ENCODE measurements around the gene LRRC42. TPM values are rescaled to one million over a fixed set of nuclear protein-coding genes. Genes with fewer than 3 reads are reported as not detected.

Gene LRRC42
- total RNA-seq, 1 donor from 2014 or later, result 13.8 TPM

- ATAC-seq (no peak), DNase-seq (ENCODE audit: missing footprints) (no peak)
- intact Hi-C loops (cut with DNase I), result no loop called here
Observed at GRCh38 chr1:53934170-53934765, 11.9 kb upstream of the LRRC42 start.

- ATAC-seq (no peak), DNase-seq (ENCODE audit: missing footprints) (no peak)
- intact Hi-C loops (cut with DNase I), result no loop called here
Observed at GRCh38 chr1:53936430-53936829, 9.7 kb upstream of the LRRC42 start.

- intact Hi-C loops (cut with DNase I), result no loop called here
Observed at GRCh38 chr1:53938136-53938830, 7.9 kb upstream of the LRRC42 start.

DNA sequence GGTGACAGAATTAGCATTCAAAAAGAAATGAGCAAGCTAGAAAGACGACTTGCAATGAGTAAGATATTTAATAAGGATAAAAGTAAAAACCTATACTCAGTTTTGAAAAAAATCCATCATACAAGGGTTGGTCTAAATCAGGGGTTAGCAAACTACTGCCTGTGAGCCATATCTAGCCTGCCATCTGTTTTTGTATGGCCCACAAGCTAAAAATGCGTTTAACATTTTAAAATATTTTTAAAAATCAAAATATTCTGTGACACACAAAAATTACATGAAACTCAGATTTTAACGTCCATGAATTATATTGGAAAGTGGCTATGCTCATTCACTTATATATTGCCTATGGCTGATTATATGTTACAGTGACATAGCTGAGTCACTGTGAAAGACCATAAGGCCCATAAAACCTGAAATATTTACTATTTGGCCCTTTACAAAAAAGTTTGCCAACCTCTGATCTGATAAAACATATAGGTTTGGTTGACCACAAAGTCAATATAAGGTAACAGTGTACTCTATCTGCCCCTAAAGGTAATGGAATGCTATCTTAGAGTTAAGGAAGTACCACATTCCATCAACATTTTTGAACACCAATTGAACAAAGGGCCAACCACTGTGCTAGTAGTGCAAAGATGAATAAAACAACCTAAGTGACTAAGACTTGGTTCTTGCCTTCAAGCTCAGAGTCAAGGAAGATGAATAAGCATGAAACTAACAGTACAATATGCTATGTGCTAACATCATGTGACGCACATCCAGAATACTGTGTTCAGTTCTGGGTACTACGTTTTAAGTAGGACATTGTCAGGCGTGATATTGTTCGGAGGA, 3.8 kb upstream of the LRRC42 start:
- DNase-seq (ENCODE audit: missing footprints), result no peak
- ATAC-seq, result no peak
- intact Hi-C loops (cut with DNase I), result loop anchor here (10.0 kb wide), 1 partner anchor 822 kb away; the partner anchor contains the start of gene PARS2

More at GRCh38 chr1:53938136-53938830, 7.9 kb upstream of the LRRC42 start:
- ATAC-seq (no peak), DNase-seq (ENCODE audit: missing footprints) (no peak)

DNA sequence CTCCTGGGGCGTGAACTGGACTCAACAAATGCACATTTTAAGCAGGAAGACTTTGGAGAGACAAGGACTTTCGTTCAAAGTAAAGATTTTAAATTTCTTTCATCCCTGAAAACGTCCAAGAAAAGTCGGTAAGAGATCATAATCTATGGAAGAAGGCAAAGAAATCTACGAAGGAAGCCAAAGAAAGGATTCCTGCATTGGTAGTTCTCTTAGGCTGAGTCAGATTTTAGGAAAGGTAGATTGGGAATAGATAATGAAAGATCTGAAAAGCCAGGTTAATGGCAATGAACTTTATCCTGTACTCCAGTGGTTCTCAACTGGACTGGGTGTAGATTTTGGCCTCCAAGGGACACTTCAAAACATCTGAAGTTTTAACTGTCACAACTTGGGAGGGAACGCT, 3.1 kb upstream of the LRRC42 start:
- DNase-seq (ENCODE audit: missing footprints) (no peak), ATAC-seq (no peak)
- intact Hi-C loops (cut with DNase I), result loop anchor here (10.0 kb wide), 1 partner anchor 822 kb away; the partner anchor contains the start of gene PARS2

GRCh38 chr1:53943490-53944043, 2.6 kb upstream of the LRRC42 start:
- intact Hi-C loops (cut with DNase I), result loop anchor here (10.0 kb wide), 1 partner anchor 821 kb away; the partner anchor contains the start of gene PARS2
- ATAC-seq, result no peak

DNA sequence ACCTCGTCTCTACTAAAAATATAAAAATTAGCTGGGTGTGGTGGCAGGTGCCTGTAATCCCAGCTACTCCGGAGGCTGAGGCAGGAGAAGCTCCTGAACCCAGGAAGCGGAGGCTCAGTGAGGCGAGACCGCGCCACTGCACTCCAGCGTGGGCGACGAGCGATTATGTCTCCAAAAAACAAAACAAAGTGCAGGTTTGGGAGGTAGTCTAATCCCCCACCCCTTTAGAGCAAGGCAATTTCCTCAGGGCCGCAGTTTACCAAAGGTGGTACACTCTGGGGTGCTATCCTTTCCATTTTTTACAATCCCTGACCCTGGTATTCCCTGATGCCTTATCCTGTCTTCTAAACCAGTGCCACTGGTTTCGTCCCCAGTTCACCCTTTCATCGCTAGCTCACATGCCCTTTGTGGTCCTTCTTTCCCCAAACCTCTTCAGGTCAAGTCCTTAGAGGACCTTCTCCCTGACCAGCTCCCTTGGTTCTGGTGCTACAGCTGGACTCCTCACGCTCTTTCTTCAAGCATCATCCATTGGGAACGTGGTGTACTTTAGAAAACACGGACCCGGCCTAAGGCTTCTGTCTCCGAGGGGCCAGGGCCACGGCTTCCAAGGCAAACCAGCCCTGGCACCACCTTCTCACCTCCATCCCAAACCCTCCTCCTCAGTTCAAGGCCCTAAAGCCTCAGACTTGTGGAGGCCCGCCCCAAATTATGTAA, 1.5 kb upstream of the LRRC42 start:
- intact Hi-C loops (cut with DNase I), result loop anchor here (5.0 to 10.0 kb wide), 4 partner anchors 107 to 820 kb away; partner anchors contain the start of genes NDC1, PARS2, TCEANC2 and TMEM59
- DNase-seq (ENCODE audit: missing footprints), result no peak
- ATAC-seq, result no peak

More at GRCh38 chr1:53943490-53944043, 2.6 kb upstream of the LRRC42 start:
- no peak for DNase-seq (ENCODE audit: missing footprints)

- no peak for DNase-seq (ENCODE audit: missing footprints)
- intact Hi-C loops (cut with DNase I), result loop anchor here (5.0 to 10.0 kb wide), 4 partner anchors 107 to 820 kb away; partner anchors contain the start of genes NDC1, PARS2, TCEANC2 and TMEM59
- ATAC-seq, result no peak
Observed at GRCh38 chr1:53945183-53945432, 1.0 kb upstream of the LRRC42 start.

GRCh38 chr1:53945433-53946251, 508 bp upstream of the LRRC42 start, which contains the start of gene IFT25:
Gene IFT25, minus strand, starts transcription at chr1:53945699. Its CDS starts 5,617 bp downstream, at chr1:53940082.
- peak; percentile 95 for ATAC-seq
- DNase-seq (ENCODE audit: missing footprints), result peak; percentile 98
- intact Hi-C loops (cut with DNase I), result loop anchor here (2.0 to 10.0 kb wide), 5 partner anchors 55 to 819 kb away; partner anchors contain the start of genes NDC1, PARS2, TCEANC2 and TMEM59

DNA sequence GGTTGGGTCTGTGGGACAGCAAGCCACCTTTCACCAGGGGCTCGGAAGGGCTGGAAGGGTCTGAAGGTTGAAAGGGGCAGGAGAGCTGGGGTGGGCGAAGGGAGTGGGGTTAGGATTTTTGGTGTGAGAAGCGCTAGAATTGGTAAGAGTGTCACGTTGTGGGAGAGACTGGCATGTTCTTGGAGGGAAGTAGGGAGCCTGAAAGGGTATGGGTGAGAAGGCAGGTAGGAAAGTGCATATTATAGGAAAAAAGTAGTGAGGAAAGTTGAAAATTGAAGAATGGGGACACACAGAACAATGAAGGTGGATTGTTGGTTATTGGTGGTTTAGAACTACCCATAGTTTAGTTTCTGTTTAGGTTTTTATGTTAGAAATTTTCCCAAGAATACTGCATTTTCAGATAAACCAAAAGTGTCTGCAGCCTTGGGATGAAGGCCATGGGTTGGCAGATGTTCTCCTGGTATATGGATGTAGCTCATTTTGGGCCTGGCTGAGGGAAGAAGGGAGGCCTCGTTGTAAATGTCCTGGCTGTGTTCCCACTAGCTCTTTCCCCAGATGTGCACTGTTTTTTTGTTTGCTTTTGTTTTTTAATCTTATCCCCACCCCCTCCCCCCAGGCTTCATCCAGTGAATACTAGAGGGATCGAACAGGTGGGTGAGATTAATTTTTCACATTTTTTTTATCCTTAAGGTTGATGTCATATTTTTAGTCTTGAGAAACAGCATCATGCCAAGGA, 1.2 kb downstream of the LRRC42 start:
- DNase-seq (ENCODE audit: missing footprints), result no peak
- no peak for ATAC-seq
- intact Hi-C loops (cut with DNase I), result loop anchor here (2.0 to 10.0 kb wide), 5 partner anchors 57 to 817 kb away; partner anchors contain the start of genes NDC1, PARS2, TCEANC2 and TMEM59

DNA sequence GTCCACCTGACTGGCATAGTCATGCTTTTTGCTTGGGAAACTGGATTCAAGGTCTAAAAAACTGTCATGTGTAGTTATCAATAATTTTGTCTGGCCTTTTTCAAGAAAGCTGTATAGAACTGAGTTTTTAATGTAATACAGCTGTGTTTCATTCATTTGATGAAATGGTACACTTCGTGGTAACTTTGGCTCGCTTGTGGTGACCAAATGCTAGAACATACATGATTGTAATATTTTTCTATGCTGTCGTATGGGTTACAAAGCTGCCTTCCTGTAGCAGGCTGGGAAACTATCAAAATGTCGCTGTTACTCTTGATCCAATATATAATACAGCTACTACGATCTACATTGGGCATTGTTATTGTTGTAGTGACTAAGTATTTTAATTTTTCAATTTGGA, 2.1 kb downstream of the LRRC42 start:
- ATAC-seq (no peak), DNase-seq (ENCODE audit: missing footprints) (no peak)
- intact Hi-C loops (cut with DNase I), result loop anchor here (5.0 to 10.0 kb wide), 4 partner anchors 104 to 817 kb away; partner anchors contain the start of genes NDC1, PARS2, TCEANC2 and TMEM59

- intact Hi-C loops (cut with DNase I), result loop anchor here (5.0 to 10.0 kb wide), 4 partner anchors 103 to 815 kb away; partner anchors contain the start of genes NDC1, PARS2, TCEANC2 and TMEM59
- DNase-seq (ENCODE audit: missing footprints) (no peak), ATAC-seq (no peak)
Observed at GRCh38 chr1:53949023-53949990, 3.2 kb downstream of the LRRC42 start.

GRCh38 chr1:53951697-53952096, 5.5 kb downstream of the LRRC42 start:
- intact Hi-C loops (cut with DNase I), result no loop called here
- no peak for ATAC-seq
- DNase-seq (ENCODE audit: missing footprints), result no peak

- no peak for ATAC-seq
- intact Hi-C loops (cut with DNase I), result no loop called here
- DNase-seq (ENCODE audit: missing footprints), result no peak
Observed at GRCh38 chr1:53954128-53954527, 8.0 kb downstream of the LRRC42 start.

DNA sequence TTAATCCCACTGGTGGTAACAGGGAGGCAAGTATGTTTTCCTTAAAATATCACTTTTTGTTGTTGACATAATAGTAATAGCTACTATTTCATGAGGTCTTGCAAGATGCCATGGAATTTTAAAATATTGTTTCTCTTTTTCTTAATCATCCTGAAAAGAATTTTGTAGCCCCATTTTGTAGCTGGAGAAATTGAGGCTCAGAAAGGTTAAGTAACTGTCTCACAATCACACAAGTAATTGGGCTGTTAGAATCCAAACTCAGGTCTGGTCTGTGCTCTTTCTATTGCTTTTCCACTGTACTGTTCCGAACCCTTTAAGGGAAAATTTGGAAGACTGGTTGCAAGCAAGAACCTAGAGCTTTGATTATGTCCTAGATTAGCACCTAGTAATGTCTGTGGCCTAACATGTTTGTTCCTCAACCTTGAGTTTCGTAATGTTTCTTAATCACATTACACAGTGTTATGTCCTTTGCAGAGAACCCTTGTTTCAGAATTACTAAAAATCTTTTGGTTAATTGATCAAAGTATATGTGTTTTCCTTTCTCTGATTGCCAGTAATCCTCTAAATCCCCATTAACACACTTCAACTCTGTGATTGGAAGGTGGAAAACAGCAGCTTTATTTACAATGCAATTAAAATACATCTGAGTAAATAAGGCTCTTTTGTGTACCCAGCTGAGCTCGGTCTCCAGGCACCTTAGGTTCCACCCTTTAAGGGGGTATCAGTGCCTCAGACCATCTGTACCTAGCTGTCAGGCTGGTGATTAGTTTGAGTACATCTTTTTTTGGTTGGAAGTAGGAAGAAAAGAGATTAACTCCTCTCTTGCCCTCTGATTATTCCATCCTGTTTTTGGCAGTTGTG, 10.4 kb downstream of the LRRC42 start:
- DNase-seq (ENCODE audit: missing footprints) (no peak), ATAC-seq (no peak)
- intact Hi-C loops (cut with DNase I), result no loop called here

Data from Right ventricle myocardium inferior (tissue), 1 donor.